WI38 (cell line): ENCODE results near the gene ADTRP.

Source experiments
- H3K4me3 ChIP-seq: 2 replicates; pipeline ENCODE4 v1.5.1; 2011; ENCODE audit warnings: low read depth, mild to moderate bottlenecking, control low read depth, low read length
- TF ChIP-seq, protein P1 (sequence below): IDR thresholded peaks from 2 replicates; pipeline ENCODE4 v1.5.1; 2012; ENCODE audit warnings: low read depth, mild to moderate bottlenecking, control low read depth, low read length

The ADTRP gene

GRCh38 chr6:11727346-11727997 lies 51.1 kb downstream of the ADTRP start:
- TF ChIP-seq, protein P1, sequence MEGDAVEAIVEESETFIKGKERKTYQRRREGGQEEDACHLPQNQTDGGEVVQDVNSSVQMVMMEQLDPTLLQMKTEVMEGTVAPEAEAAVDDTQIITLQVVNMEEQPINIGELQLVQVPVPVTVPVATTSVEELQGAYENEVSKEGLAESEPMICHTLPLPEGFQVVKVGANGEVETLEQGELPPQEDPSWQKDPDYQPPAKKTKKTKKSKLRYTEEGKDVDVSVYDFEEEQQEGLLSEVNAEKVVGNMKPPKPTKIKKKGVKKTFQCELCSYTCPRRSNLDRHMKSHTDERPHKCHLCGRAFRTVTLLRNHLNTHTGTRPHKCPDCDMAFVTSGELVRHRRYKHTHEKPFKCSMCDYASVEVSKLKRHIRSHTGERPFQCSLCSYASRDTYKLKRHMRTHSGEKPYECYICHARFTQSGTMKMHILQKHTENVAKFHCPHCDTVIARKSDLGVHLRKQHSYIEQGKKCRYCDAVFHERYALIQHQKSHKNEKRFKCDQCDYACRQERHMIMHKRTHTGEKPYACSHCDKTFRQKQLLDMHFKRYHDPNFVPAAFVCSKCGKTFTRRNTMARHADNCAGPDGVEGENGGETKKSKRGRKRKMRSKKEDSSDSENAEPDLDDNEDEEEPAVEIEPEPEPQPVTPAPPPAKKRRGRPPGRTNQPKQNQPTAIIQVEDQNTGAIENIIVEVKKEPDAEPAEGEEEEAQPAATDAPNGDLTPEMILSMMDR: no peak
- no peak overlapping the region for H3K4me3 ChIP-seq

DNA sequence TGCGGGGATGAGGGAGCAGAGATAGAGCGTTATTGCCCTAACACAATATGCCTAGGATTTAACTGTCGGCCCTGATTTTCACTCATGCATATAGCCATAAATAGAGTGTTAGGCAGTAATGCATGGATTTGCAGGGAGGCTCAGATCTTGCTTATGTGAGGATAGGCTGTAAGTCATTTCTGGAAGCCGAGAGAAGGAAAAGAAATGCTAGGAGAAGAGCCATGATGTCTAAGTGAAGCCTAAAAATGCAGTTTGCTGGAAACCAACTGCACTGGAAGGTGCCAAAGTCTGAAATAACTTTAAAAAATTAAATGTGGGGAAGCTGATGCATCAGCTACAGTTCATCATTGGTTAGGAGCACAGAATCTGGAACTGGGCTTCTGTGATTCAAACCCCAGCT lies 54.3 kb downstream of the ADTRP start:
- TF ChIP-seq, protein P1: no peak
- no peak overlapping the region for H3K4me3 ChIP-seq

DNA sequence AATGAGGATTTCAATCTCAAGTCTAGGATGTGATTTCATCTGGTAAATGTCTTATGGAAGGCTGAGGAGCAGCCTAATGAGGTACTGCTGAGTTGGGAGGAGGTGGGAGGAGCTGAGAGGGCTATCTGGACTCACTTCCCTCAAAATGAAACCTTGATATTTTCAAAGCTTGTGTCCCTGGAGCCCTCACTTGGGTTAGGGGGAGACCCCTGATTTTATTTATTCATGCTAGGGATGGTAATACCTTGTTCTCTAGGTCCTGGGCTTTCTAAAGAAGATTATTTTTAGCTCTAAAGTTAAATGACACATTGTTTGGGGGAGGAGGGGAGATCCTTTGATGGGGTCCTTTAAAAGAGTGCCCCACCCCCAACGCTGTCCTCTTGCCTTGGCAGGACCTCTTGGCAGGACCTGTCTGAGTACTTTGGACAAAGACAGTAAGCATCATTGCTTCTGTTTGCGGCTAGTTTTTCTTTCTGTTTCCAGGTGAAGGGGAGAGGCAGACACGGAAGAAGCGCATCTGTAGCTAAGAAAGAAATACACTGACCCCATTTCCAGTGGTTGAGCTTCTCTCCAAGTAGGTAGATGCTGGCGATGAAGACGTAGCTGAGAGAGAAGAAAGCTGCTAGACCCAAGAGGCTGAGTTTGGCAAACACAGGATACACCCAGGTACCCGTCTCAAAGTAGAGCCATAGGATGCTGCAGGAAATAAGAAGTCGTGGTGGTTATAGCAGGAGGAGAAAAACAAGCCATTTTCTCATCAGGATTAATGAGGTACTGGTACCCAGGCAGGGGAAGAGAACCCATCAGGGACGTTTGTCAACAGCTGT lies 55.6 kb downstream of the ADTRP start:
- H3K4me3 ChIP-seq: no peak overlapping the region
- TF ChIP-seq, protein P1: no peak

DNA sequence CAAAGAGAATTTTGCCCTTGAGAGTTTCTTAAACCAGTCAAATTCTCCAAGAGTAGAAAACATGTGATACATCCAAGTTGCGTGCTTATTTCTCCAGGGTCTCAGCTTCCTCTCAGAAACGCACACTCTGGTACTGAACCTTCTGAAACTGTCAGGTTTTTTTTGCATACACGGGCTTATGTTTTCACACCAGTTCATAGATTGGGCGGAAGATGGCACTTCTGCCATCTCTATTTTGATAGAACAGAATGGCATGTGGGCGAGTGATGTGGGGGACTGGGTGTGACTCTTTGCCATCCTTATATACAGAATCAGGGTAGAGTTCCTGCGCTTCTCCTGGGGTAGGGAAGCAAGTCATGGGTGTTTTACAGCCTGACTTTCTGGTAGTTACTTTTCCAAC lies 56.4 kb downstream of the ADTRP start:
- H3K4me3 ChIP-seq: no peak overlapping the region
- TF ChIP-seq, protein P1: no peak

- no peak overlapping the region for H3K4me3 ChIP-seq
- TF ChIP-seq, protein P1: no peak
Observed at GRCh38 chr6:11718463-11718862, 60.1 kb downstream of the ADTRP start.

GRCh38 chr6:11718031-11718430 lies 60.6 kb downstream of the ADTRP start:
- H3K4me3 ChIP-seq: no peak overlapping the region
- TF ChIP-seq, protein P1: no peak

DNA sequence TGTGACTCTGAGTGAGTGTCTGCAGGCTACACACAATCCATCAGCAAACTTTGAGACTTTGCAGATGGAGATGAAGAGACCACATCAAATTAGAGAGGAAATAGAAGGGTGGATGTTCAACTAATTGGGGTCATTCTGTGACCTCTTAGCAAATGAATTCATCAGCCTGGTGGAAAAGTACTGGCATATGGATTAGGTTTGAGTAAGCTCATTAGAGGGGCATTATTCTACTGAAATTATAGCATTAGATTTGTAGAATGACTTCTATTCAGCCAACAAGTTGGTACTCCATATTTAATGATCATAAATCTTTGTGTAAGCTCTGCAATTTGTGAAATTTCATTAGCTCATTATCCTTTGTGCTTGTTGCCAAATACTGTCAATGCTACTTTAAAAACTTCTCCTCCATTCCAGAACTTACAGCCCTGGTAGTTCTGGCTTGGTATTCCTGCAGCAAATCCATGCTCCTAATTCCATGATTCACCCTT lies 63.8 kb downstream of the ADTRP start:
- TF ChIP-seq, protein P1: no peak

More for the DNA sequence above, 63.8 kb downstream of the ADTRP start:
- H3K4me3 ChIP-seq: no peak overlapping the region
